Measurements from ENCODE around the gene MINDY4. TPM values are rescaled to one million over a fixed set of nuclear protein-coding genes. Genes with fewer than 3 reads are reported as not detected.

Gene MINDY4
- total and polyA plus RNA-seq, 2 donors (not counting 1 experiment from before 2014, with no cell fraction given): 6.1 to 6.3 TPM

- H3K27me3 ChIP-seq (ENCODE audit: control insufficient read depth, insufficient read depth, low read length): no peaks in the 10 kb centered on the region
- TF ChIP-seq CTCF (conservative IDR thresholded peaks at IDR 0.05 in 1 of 2, IDR thresholded peaks at IDR 0.05 in 1 of 2; ENCODE audit: low read depth in 1 of 2, low read length in 2 of 2): no peak
- TF ChIP-seq EZH2 (IDR thresholded peaks at IDR 0.05; ENCODE audit: low read length, missing control alignments): no peak
- no peak overlapping the region for H3K9ac ChIP-seq (ENCODE audit: insufficient read depth, low read length)
- H2AFZ ChIP-seq (ENCODE audit: low read length): no peak overlapping the region
- peak; percentile 82 to 83 for DNase-seq (ENCODE audit: low read depth in 2 of 2)
- peaks cover 5% of the 10 kb centered on the region for H3K36me3 ChIP-seq (ENCODE audit: control insufficient read depth, insufficient read depth, low read length)
- H4K20me1 ChIP-seq (ENCODE audit: control insufficient read depth, extremely low read depth, insufficient read depth, low read length): no peaks in the 10 kb centered on the region
- H3K79me2 ChIP-seq (ENCODE audit: control insufficient read depth, insufficient read depth, low read length): no peaks in the 10 kb centered on the region
- no peak overlapping the region for H3K4me3 ChIP-seq (replicated peaks in 1 of 4; ENCODE audit: control extremely low read depth in 1 of 4, insufficient read depth in 1 of 4, low read depth in 3 of 4, low read length in 4 of 4)
- H3K9me3 ChIP-seq (ENCODE audit: control insufficient read depth, insufficient read depth, low read depth, low read length): no peaks in the 10 kb centered on the region
- peaks cover 8% of the 10 kb centered on the region for H3K4me1 ChIP-seq (ENCODE audit: control insufficient read depth, extremely low read depth, insufficient read depth, low read length)
- H3K27ac ChIP-seq (ENCODE audit: insufficient read depth, low read length): peak overlapping the region; percentile 22
- no peak overlapping the region for H3K4me2 ChIP-seq (ENCODE audit: extremely low read depth, insufficient read depth, low read length)
Measured at GRCh38 chr7:30789334-30789711, 18.1 kb downstream of the MINDY4 start.

DNA sequence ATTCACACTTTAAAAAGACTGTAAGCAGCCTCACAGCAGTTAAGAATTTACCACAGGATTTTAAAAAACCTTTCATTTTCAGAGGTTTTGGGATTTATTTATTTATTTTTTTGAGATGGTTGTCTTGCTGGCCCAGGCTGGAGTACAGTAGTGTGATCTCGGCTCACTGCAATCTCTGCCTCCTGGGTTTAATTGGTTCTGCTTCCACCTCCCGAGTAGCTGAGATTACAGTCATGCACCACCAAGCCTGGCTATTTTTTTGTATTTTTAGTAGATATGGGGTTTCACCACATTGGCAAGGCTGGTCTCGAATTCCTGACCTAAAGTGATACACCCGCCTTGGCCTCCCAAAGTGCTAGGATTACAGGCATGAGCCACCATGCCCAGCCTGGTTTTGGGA, 19.1 kb downstream of the MINDY4 start:
- Histone ChIP-seq H2AFZ (ENCODE audit: low read length) (no peak overlapping the region), H3K27ac (ENCODE audit: insufficient read depth, low read length) (no peak overlapping the region), H3K27me3 (ENCODE audit: control insufficient read depth, insufficient read depth, low read length) (no peaks in the 10 kb centered on the region), H3K4me2 (ENCODE audit: extremely low read depth, insufficient read depth, low read length) (no peak overlapping the region), H3K4me1 (ENCODE audit: control insufficient read depth, extremely low read depth, insufficient read depth, low read length) (peaks cover 16% of the 10 kb centered on the region), H3K9ac (ENCODE audit: insufficient read depth, low read length) (no peak overlapping the region), H3K9me3 (ENCODE audit: control insufficient read depth, insufficient read depth, low read depth, low read length) (no peaks in the 10 kb centered on the region), H3K4me3 (replicated peaks in 1 of 4; ENCODE audit: control extremely low read depth in 1 of 4, insufficient read depth in 1 of 4, low read depth in 3 of 4, low read length in 4 of 4) (no peak overlapping the region), H4K20me1 (ENCODE audit: control insufficient read depth, extremely low read depth, insufficient read depth, low read length) (no peaks in the 10 kb centered on the region), H3K79me2 (ENCODE audit: control insufficient read depth, insufficient read depth, low read length) (no peaks in the 10 kb centered on the region), H3K36me3 (ENCODE audit: control insufficient read depth, insufficient read depth, low read length) (peaks cover 5% of the 10 kb centered on the region)
- peak in 1 of 2 donors; percentile 20 for DNase-seq (ENCODE audit: low read depth in 2 of 2)
- TF ChIP-seq EZH2 (IDR thresholded peaks at IDR 0.05; ENCODE audit: low read length, missing control alignments): no peak
- TF ChIP-seq CTCF (conservative IDR thresholded peaks at IDR 0.05 in 1 of 2, IDR thresholded peaks at IDR 0.05 in 1 of 2; ENCODE audit: low read depth in 1 of 2, low read length in 2 of 2): no peak

DNA sequence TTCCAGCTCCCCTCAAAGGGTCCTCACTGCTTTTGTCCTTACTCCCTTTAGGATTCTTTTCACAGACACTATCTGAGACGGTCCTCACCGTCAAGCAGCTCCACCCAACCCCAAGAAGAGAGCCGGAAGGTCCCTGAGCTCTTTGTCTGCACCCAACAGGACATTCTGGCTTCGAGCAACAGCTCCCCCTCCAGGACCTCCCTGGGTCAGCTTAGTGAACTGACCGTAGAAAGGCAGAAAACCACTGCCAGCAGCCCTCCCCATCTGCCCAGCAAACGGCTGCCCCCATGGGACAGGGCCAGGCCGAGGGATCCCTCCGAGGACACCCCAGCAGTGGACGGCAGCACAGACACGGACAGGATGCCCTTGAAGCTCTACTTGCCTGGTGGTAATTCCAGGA, 19.9 kb downstream of the MINDY4 start:
- Histone ChIP-seq H3K4me1 (ENCODE audit: control insufficient read depth, extremely low read depth, insufficient read depth, low read length) (peaks cover 23% of the 10 kb centered on the region), H4K20me1 (ENCODE audit: control insufficient read depth, extremely low read depth, insufficient read depth, low read length) (no peaks in the 10 kb centered on the region), H3K27me3 (ENCODE audit: control insufficient read depth, insufficient read depth, low read length) (no peaks in the 10 kb centered on the region), H2AFZ (ENCODE audit: low read length) (no peak overlapping the region), H3K36me3 (ENCODE audit: control insufficient read depth, insufficient read depth, low read length) (peaks cover 3% of the 10 kb centered on the region), H3K79me2 (ENCODE audit: control insufficient read depth, insufficient read depth, low read length) (no peaks in the 10 kb centered on the region), H3K4me3 (replicated peaks in 1 of 4; ENCODE audit: control extremely low read depth in 1 of 4, insufficient read depth in 1 of 4, low read depth in 3 of 4, low read length in 4 of 4) (no peak overlapping the region), H3K27ac (ENCODE audit: insufficient read depth, low read length) (no peak overlapping the region), H3K9me3 (ENCODE audit: control insufficient read depth, insufficient read depth, low read depth, low read length) (no peaks in the 10 kb centered on the region), H3K4me2 (ENCODE audit: extremely low read depth, insufficient read depth, low read length) (no peak overlapping the region), H3K9ac (ENCODE audit: insufficient read depth, low read length) (no peak overlapping the region)
- DNase-seq (ENCODE audit: low read depth in 2 of 2): no peak
- no peak for TF ChIP-seq EZH2 (IDR thresholded peaks at IDR 0.05; ENCODE audit: low read length, missing control alignments)
- TF ChIP-seq CTCF (conservative IDR thresholded peaks at IDR 0.05 in 1 of 2, IDR thresholded peaks at IDR 0.05 in 1 of 2; ENCODE audit: low read depth in 1 of 2, low read length in 2 of 2): no peak
